IPS DF 4.7 (cell line): Measurements from ENCODE around the gene DDX3X.

Experiments
- DNase-seq: peaks from one replicate; pipeline ENCODE4 v3.0.0-alpha.2; 2013; ENCODE audit warnings: low spot score; ENCODE audit errors: extremely low read depth

DDX3X gene

GRCh38 chrX:41327341-41327740 is 6.6 kb upstream of the DDX3X start:
- no peak for DNase-seq

- no peak for DNase-seq
Observed at GRCh38 chrX:41329101-41329500, 4.9 kb upstream of the DDX3X start.

- no peak for DNase-seq
Observed at GRCh38 chrX:41332005-41332404, 2.0 kb upstream of the DDX3X start.

- DNase-seq = no peak
Observed at GRCh38 chrX:41332408-41333002, 1.5 kb upstream of the DDX3X start.

- DNase-seq = peak; percentile 53
Observed at GRCh38 chrX:41333003-41333743, 789 bp upstream of the DDX3X start.

GRCh38 chrX:41334363-41335197 is 618 bp downstream of the DDX3X start:
- DNase-seq = no peak

GRCh38 chrX:41335198-41335957 is 1.4 kb downstream of the DDX3X start:
- no peak for DNase-seq

GRCh38 chrX:41335958-41336331 is 2.0 kb downstream of the DDX3X start:
- DNase-seq = no peak

- no peak for DNase-seq
Observed at GRCh38 chrX:41336447-41336846, 2.5 kb downstream of the DDX3X start.

GRCh38 chrX:41337140-41337539 is 3.2 kb downstream of the DDX3X start:
- DNase-seq = no peak

GRCh38 chrX:41338436-41338835 is 4.5 kb downstream of the DDX3X start:
- DNase-seq = no peak

- DNase-seq = no peak
Observed at GRCh38 chrX:41339148-41339547, 5.2 kb downstream of the DDX3X start.

GRCh38 chrX:41344053-41344452 is 10.1 kb downstream of the DDX3X start:
- no peak for DNase-seq

GRCh38 chrX:41347186-41347585 is 13.2 kb downstream of the DDX3X start:
- DNase-seq = no peak

- no peak for DNase-seq
Observed at GRCh38 chrX:41348551-41348950, 14.6 kb downstream of the DDX3X start.

GRCh38 chrX:41350150-41350975 is 16.4 kb downstream of the DDX3X start:
- DNase-seq = no peak

GRCh38 chrX:41350976-41351569 is 17.1 kb downstream of the DDX3X start:
- no peak for DNase-seq

- DNase-seq = no peak
Observed at GRCh38 chrX:41351923-41352322, 18.0 kb downstream of the DDX3X start.

GRCh38 chrX:41352329-41352838 is 18.4 kb downstream of the DDX3X start:
- no peak for DNase-seq

- DNase-seq = no peak
Observed at GRCh38 chrX:41353985-41354384, 20.0 kb downstream of the DDX3X start.
